ENCODE data around the gene EDAR.

Gene EDAR

DNA sequence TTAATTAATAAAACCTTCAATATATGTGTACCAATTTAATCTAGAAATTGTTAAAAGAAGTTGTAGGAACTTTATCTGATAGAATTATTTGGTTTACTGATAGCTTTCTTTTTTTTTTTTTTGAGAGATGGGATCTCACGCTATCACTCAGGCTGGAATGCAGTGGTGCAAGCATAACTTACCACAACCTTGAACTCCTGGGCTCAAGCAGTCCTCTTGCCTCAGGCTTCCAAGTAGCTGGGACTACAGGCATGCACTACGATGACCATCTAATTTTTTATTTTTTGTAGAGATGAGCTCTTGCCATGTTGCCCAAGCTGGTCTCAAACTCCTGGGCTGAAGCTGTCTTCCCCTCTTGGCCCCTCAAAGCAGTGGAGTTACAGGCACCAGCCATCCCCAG, 135.6 kb downstream of the EDAR start:
- DNase-seq (ENCODE audit: low read depth in 3 of 3): no peak

DNA sequence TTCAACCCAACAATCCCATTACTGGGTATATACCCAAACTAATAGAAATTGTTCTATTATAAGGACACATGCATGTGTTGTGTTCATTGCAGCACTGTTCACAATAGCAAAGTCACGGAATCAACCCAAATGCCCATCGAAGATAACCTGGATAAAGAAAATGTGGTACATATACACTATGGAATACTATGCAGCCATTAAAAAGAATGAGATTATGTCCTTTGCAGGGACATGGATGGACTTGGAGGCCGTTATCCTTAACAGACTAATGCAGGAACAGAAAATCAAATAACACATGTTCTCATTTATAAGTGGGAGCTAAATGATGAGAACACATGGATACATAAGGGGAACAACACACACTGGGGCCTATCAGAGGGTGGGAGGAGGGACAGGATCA, 136.6 kb downstream of the EDAR start:
- DNase-seq (ENCODE audit: low read depth in 3 of 3): no peak

GRCh38 chr2:108847000-108847399, 142.0 kb downstream of the EDAR start:
- DNase-seq (ENCODE audit: low read depth in 3 of 3): no peak

GRCh38 chr2:108845923-108846322, 143.1 kb downstream of the EDAR start:
- no peak for DNase-seq (ENCODE audit: low read depth in 3 of 3)

Data from stimulated activated CD4-positive, alpha-beta T cell treated with anti-CD3 and anti-CD28 coated beads, TNF-alpha, amount 100 ng/mL, for 48 hours (primary cell).